GM12878 (cell line): Measurements from ENCODE around the gene SYT1. TPM values are rescaled to one million over a fixed set of nuclear protein-coding genes. Genes with fewer than 3 reads are reported as not detected.

Experiments
- ATAC-seq: fragments of 200-7000 bp; cut with Tn5 transposase; 3 replicates; pipeline ENCODE4 v1.9.1; 2020; ENCODE audit warnings: mild to moderate bottlenecking, moderate library complexity
- BruUV-seq: library from RNA; stranded (reverse); fragments of 400-500 nt; replicated peaks from 2 replicates; lab custom pipeline; 2021; lab: Mats Ljungman, UMichigan
- CTCF ChIA-PET: fragments of 300-600 bp; sonication (Branson Sonifier 250); formaldehyde crosslinking; extraction: SDS; loops from one replicate; lab custom pipeline; 2021; ENCODE audit warnings: inconsistent platforms; lab: Yijun Ruan, JAX
- POLR2A ChIA-PET: fragments of 350-600 bp; formaldehyde crosslinking; extraction: SDS; loops from one replicate; lab custom pipeline; 2021; ENCODE audit warnings: inconsistent platforms; lab: Charles Lee
- RAD21 ChIA-PET: fragments of 300-600 bp; sonication (Branson Sonifier 250); formaldehyde crosslinking; loops from one replicate; lab custom pipeline; 2023; ENCODE audit warnings: antibody characterized with exemption; ENCODE audit not compliant: unreplicated experiment; lab: Charles Lee
- SMC1A ChIA-PET: fragments of 300-600 bp; sonication (Branson Sonifier 250); formaldehyde crosslinking; loops from one replicate; lab custom pipeline; 2023; ENCODE audit not compliant: unreplicated experiment, uncharacterized antibody; lab: Charles Lee
- DNase-seq: peaks from one replicate; pipeline ENCODE4 v3.0.0-alpha.2; 2011; ENCODE audit warnings: low read depth, low spot score
- FAIRE-seq: peaks from 3 replicates; lab custom pipeline; 2011; peaks lifted over from hg19 to GRCh38; lab: Jason Lieb, UNC
- H2AFZ ChIP-seq: 2 replicates; pipeline ENCODE4 v1.6.0; 2011; ENCODE audit warnings: low read depth, low read length, control low read depth; ENCODE audit not compliant: control insufficient read depth
- H3K27ac ChIP-seq: 2 replicates; pipeline ENCODE4 v1.5.1; 2011; ENCODE audit warnings: control low read depth; ENCODE audit not compliant: control insufficient read depth, insufficient read depth
- H3K27me3 ChIP-seq, 2 experiments: replicated peaks in 1 of 2; 2 replicates each; pipeline versions ENCODE4 v1.6.0 to v1.6.1; 2011; ENCODE audit warnings: low read length in 1 of 2; ENCODE audit not compliant: control insufficient read depth in 2 of 2, insufficient read depth in 2 of 2
- H3K36me3 ChIP-seq, 2 experiments: 2 replicates each; pipeline ENCODE4 v1.5.1; 2011; ENCODE audit warnings: low read length in 1 of 2; ENCODE audit not compliant: control insufficient read depth in 2 of 2, insufficient read depth in 2 of 2
- H3K4me1 ChIP-seq: 2 replicates; pipeline ENCODE4 v1.6.1; 2011; ENCODE audit warnings: mild to moderate bottlenecking, low read length, moderate library complexity, mixed read lengths; ENCODE audit not compliant: control insufficient read depth, insufficient read depth
- H3K4me2 ChIP-seq: 2 replicates; pipeline ENCODE4 v1.6.0; 2011; ENCODE audit warnings: control low read depth; ENCODE audit not compliant: control insufficient read depth, insufficient read depth
- H3K4me3 ChIP-seq: fragments of 200-600 bp; sonication (generic); 2 replicates; pipeline ENCODE4 v1.5.1; 2016
- H3K79me2 ChIP-seq: 2 replicates; pipeline ENCODE4 v1.6.0; 2011; ENCODE audit warnings: low read length; ENCODE audit not compliant: control insufficient read depth, insufficient read depth
- H3K9ac ChIP-seq: 2 replicates; pipeline ENCODE4 v1.8.0; 2011; ENCODE audit warnings: low read length, control low read depth, mixed read lengths; ENCODE audit not compliant: control insufficient read depth, insufficient read depth
- H3K9me3 ChIP-seq: replicated peaks from 3 replicates; pipeline ENCODE4 v1.5.1; 2011; ENCODE audit warnings: mild to moderate bottlenecking, low read length; ENCODE audit not compliant: control insufficient read depth, insufficient read depth
- H4K20me1 ChIP-seq: 2 replicates; pipeline ENCODE4 v1.6.0; 2011; ENCODE audit not compliant: control insufficient read depth, insufficient read depth
- CBFB ChIP-seq: IDR thresholded peaks from 2 replicates; pipeline ENCODE4 v1.6.1; 2016; ENCODE audit warnings: antibody characterized with exemption, low read depth
- ETV6 ChIP-seq, 2 experiments: fragments of 450-650 bp in 1 of 2; IDR thresholded peaks in 1 of 2; conservative IDR thresholded peaks in 1 of 2; 2 replicates each; pipeline ENCODE4 v1.6.1; 2014; ENCODE audit warnings: antibody characterized with exemption in 1 of 2, borderline replicate concordance in 1 of 2, low read depth in 1 of 2, mild to moderate bottlenecking in 1 of 2, moderate library complexity in 1 of 2
- IKZF1 ChIP-seq: fragments of 450-650 bp; conservative IDR thresholded peaks from 2 replicates; pipeline ENCODE4 v1.6.1; 2017; ENCODE audit warnings: antibody characterized with exemption, mild to moderate bottlenecking
- MEF2A ChIP-seq: IDR thresholded peaks from 2 replicates; pipeline ENCODE4 v1.6.1; 2011; ENCODE audit warnings: low read depth, mild to moderate bottlenecking, low read length, moderate library complexity; ENCODE audit not compliant: insufficient read depth
- NFXL1 ChIP-seq: fragments of 450-650 bp; IDR thresholded peaks from 2 replicates; pipeline ENCODE4 v1.6.1; 2017; ENCODE audit warnings: antibody characterized with exemption, mild to moderate bottlenecking, borderline replicate concordance
- NFYA ChIP-seq: IDR thresholded peaks from 2 replicates; pipeline ENCODE4 v1.6.1; 2011; ENCODE audit warnings: low read depth, mild to moderate bottlenecking, low read length, improper control_type of control experiment, borderline replicate concordance
- NFYB ChIP-seq: IDR thresholded peaks from 2 replicates; pipeline ENCODE4 v1.6.1; 2011; ENCODE audit warnings: low read depth, mild to moderate bottlenecking, low read length, improper control_type of control experiment, moderate library complexity; ENCODE audit not compliant: insufficient read depth
- POU2F2 ChIP-seq: IDR thresholded peaks from 3 replicates; pipeline ENCODE4 v1.6.1; 2011; ENCODE audit warnings: low read depth, mild to moderate bottlenecking, low read length, borderline replicate concordance
- RUNX3 ChIP-seq: IDR thresholded peaks from 2 replicates; pipeline ENCODE4 v1.6.1; 2012; ENCODE audit warnings: low read length, inconsistent platforms
- WRNIP1 ChIP-seq: IDR thresholded peaks from 2 replicates; pipeline ENCODE4 v1.6.1; 2011; ENCODE audit warnings: low read depth, low read length, improper control_type of control experiment, borderline replicate concordance
- ZSCAN29 ChIP-seq: fragments of 450-650 bp; IDR thresholded peaks from 2 replicates; pipeline ENCODE4 v1.6.1; 2017; ENCODE audit warnings: mild to moderate bottlenecking, moderate library complexity
- ZZZ3 ChIP-seq: IDR thresholded peaks from 2 replicates; pipeline ENCODE4 v1.6.1; 2011; ENCODE audit warnings: low read depth; ENCODE audit not compliant: control insufficient read depth, insufficient read length
- WGBS: methylation state at CpG from one replicate; pipeline ENCODE4 v1.1.6; 2016; ENCODE audit warnings: low lambda C conversion rate; ENCODE audit not compliant: insufficient replicate concordance, insufficient coverage; ENCODE audit errors: missing lambda C conversion rate; 5-methylcytosine and 5-hydroxymethylcytosine counted together
- in situ Hi-C: fragments of 300-500 bp; cut with MboI; formaldehyde crosslinking; loops from 9 replicates; pipeline ENCODE4 v1.14.3; 2018; ENCODE audit warnings: mixed read lengths
- intact Hi-C: fragments of 100-400 bp; cut with micrococcal nuclease; formaldehyde crosslinking; loops from one replicate; pipeline ENCODE4 v1.14.2; 2022; ENCODE audit not compliant: unreplicated experiment
- polyA plus RNA-seq, 11 experiments: library from polyadenylated mRNA; depleted of rRNA in 4 of 11; unstranded in 6 of 11; stranded (reverse) in 5 of 11; fragments of >200 nt; fragmentation: Nextera tagmentation in 4 of 11; fragmentation: Illumina TruSeq in 1 of 11; extraction: Ambion mirVana in 4 of 11; extraction: Trizol in 1 of 11; gene quantifications; 1 replicate in 1 of 11; 2 replicates in 10 of 11; pipeline versions ENCODE4 v1.2.1 to v1.2.3, GENCODE V29; 2011 to 2016; ENCODE audit warnings: inconsistent platforms in 2 of 11, missing spikeins in 2 of 11, low read depth in 1 of 11
- total RNA-seq, 4 experiments: library from RNA; depleted of rRNA in 3 of 4; stranded (reverse); fragments of >200 nt in 3 of 4; fragmentation: Illumina TruSeq in 1 of 4; extraction: Trizol in 1 of 4; gene quantifications; 2 replicates each; pipeline versions ENCODE4 v1.2.1 to v1.2.3, GENCODE V29; 2013 to 2021
- TF ChIP-seq, protein P1 (sequence below): IDR thresholded peaks from 2 replicates; pipeline ENCODE4 v1.6.1; 2011; ENCODE audit warnings: borderline replicate concordance, low read depth, mild to moderate bottlenecking, moderate library complexity, mixed read lengths, low read length; ENCODE audit not compliant: insufficient read depth; ENCODE audit errors: extremely low read length
- TF ChIP-seq, protein P2 (sequence below): fragments of 450-650 bp; IDR thresholded peaks from 2 replicates; pipeline ENCODE4 v1.6.1; 2018; ENCODE audit warnings: borderline replicate concordance, mild to moderate bottlenecking; ENCODE audit not compliant: partially characterized antibody

The SYT1 gene
- total and polyA plus RNA-seq, 10 of the 15 experiments (the other 5 are each of a cell fraction or from before 2014, with no cell fraction given): 0.10 to 0.28 TPM; not detected in 8

DNA sequence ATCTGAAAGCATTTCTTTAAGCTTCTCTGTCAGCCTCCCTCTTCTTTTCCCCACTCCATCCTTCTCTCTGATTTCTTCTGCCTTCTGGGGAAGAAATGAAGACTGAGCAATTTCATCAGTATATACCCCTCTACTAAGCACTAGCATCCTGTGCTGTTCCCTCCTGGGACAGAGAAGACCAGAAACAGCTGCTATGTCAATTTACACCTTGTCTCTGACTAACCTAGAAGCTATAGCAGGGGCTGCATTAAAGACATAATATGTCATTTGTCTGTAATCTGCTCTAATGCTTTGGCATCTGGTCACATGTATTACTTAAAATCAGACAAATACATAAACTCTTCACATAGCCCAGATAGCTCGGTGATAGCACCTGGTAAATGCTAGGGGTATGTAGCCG lies 529.3 kb downstream of the SYT1 start:
- no TSS peak for BruUV-seq
- ChIA-PET POLR2A (no interaction called here), RAD21 (no interaction called here), SMC1A (interaction anchor here (0.6 to 1.1 kb wide), 3 partner anchors 9 to 1113 kb away, joined by 3 read pairs; no protein-coding TSS in a partner anchor), CTCF (no interaction called here)
- Histone ChIP-seq H3K27ac (no peak overlapping the region), H3K79me2 (no peaks in the 10 kb centered on the region), H3K9ac (no peak overlapping the region), H3K27me3 (no peaks in the 10 kb centered on the region), H3K4me3 (no peak overlapping the region), H2AFZ (no peak overlapping the region), H3K4me1 (no peaks in the 10 kb centered on the region), H3K9me3 (no peaks in the 10 kb centered on the region), H3K36me3 (no peaks in the 10 kb centered on the region), H4K20me1 (no peaks in the 10 kb centered on the region), H3K4me2 (no peak overlapping the region)
- DNase-seq: no peak
- intact Hi-C loops (no loop called here), in situ Hi-C loops (no loop called here)
- no peak for FAIRE-seq
- TF ChIP-seq, protein P1, sequence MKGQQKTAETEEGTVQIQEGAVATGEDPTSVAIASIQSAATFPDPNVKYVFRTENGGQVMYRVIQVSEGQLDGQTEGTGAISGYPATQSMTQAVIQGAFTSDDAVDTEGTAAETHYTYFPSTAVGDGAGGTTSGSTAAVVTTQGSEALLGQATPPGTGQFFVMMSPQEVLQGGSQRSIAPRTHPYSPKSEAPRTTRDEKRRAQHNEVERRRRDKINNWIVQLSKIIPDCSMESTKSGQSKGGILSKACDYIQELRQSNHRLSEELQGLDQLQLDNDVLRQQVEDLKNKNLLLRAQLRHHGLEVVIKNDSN: no peak
- TF ChIP-seq ZZZ3: no peak
- no peak for TF ChIP-seq CBFB
- 56% methylated on average over 2 of the region's 2 CpGs for WGBS
- ATAC-seq: no peak

GRCh38 chr12:79397609-79398008 lies 533.0 kb downstream of the SYT1 start:
- CTCF ChIA-PET: no interaction called here
- intact Hi-C loops: no loop called here
- H3K36me3 ChIP-seq: no peaks in the 10 kb centered on the region
- POLR2A ChIA-PET: interaction anchor here (0.5 kb wide), 1 partner anchor 50 kb away, joined by 5 read pairs; no protein-coding TSS in a partner anchor
- H3K4me3 ChIP-seq: no peak overlapping the region
- no peaks in the 10 kb centered on the region for H3K4me1 ChIP-seq
- H3K4me2 ChIP-seq: no peak overlapping the region
- ATAC-seq (no peak), DNase-seq (no peak), FAIRE-seq (no peak)
- no peaks in the 10 kb centered on the region for H3K79me2 ChIP-seq
- no peaks in the 10 kb centered on the region for H3K27me3 ChIP-seq
- BruUV-seq: no TSS peak
- TF ChIP-seq WRNIP1: no peak
- TF ChIP-seq NFYB: no peak
- no peak for TF ChIP-seq POU2F2
- no peak for TF ChIP-seq NFXL1
- TF ChIP-seq ETV6 (conservative IDR thresholded peaks at IDR 0.05 in 1 of 2, IDR thresholded peaks at IDR 0.05 in 1 of 2; ENCODE audit: borderline replicate concordance in 1 of 2, low read depth in 1 of 2): no peak
- TF ChIP-seq ZSCAN29: no peak
- TF ChIP-seq IKZF1: no peak
- TF ChIP-seq, protein P2, sequence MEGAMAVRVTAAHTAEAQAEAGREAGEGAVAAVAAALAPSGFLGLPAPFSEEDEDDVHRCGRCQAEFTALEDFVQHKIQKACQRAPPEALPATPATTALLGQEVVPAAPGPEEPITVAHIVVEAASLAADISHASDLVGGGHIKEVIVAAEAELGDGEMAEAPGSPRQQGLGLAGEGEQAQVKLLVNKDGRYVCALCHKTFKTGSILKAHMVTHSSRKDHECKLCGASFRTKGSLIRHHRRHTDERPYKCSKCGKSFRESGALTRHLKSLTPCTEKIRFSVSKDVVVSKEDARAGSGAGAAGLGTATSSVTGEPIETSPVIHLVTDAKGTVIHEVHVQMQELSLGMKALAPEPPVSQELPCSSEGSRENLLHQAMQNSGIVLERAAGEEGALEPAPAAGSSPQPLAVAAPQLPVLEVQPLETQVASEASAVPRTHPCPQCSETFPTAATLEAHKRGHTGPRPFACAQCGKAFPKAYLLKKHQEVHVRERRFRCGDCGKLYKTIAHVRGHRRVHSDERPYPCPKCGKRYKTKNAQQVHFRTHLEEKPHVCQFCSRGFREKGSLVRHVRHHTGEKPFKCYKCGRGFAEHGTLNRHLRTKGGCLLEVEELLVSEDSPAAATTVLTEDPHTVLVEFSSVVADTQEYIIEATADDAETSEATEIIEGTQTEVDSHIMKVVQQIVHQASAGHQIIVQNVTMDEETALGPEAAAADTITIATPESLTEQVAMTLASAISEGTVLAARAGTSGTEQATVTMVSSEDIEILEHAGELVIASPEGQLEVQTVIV: no peak
- TF ChIP-seq RUNX3: no peak
- TF ChIP-seq NFYA: no peak
- TF ChIP-seq MEF2A: no peak
- RAD21 ChIA-PET: no interaction called here
- H3K27ac ChIP-seq: no peak overlapping the region
- H4K20me1 ChIP-seq: no peaks in the 10 kb centered on the region
- in situ Hi-C loops: no loop called here
- 24% methylated on average over 2 of the region's 2 CpGs for WGBS
- no peak overlapping the region for H2AFZ ChIP-seq
- no peaks in the 10 kb centered on the region for H3K9me3 ChIP-seq
- H3K9ac ChIP-seq: no peak overlapping the region
- SMC1A ChIA-PET: interaction anchor here (1.5 kb wide), 1 partner anchor 8 kb away, joined by 3 read pairs; no protein-coding TSS in a partner anchor
